GM19438 (cell line): ENCODE results near the gene NAV1.

ENCODE experiments used
- ATAC-seq: cut with Tn5 transposase; IDR thresholded peaks from one replicate; pipeline ENCODE4 v1.9.1; 2021; ENCODE audit warnings: low read depth; ENCODE audit not compliant: unreplicated experiment

NAV1 gene

GRCh38 chr1:201582705-201583442 is 43.9 kb downstream of the NAV1 start:
- ATAC-seq = no peak

DNA sequence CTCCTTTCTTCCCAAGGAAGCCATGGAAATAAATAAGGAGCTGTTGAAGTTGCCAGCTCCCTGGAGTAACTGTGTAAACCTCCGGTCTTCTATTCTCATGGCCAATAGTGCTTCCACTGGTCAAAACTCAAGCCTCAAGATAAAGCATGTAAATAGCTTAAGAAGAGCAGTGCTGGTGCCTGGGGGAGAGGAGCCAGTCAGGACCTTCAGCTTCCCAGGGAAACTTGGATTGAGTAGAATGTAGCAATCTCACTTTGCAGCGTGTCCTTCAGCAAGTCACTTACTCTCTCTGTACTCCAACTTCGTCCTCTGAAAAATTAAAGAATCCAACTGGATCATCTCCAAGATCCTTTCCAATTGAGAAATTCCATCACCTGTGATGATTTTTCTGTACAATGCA is 44.7 kb downstream of the NAV1 start:
- no peak for ATAC-seq

GRCh38 chr1:201584471-201585092 is 45.7 kb downstream of the NAV1 start:
- ATAC-seq = no peak

- no peak for ATAC-seq
These were observed 46.2 kb downstream of the NAV1 start for GRCh38 chr1:201585093-201585483.

DNA sequence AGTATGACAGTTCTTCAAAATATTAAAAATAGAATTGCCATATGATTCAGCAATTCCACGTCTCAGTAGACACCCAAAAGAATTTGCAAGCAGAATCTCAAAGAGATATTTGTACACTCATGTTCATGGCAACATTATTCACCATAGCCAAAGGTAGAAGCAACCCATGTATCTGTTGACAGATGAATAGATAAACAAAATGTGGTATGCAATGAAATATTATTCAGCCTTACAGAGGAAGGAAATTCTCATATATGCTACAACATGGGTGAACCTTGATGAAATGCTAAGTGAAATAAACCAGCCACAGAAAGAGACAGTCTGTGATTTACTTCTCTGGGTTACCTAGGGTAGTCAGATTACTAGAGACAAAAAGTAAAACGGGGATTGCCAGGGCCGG is 47.0 kb downstream of the NAV1 start:
- no peak for ATAC-seq

- no peak for ATAC-seq
These were observed 47.9 kb downstream of the NAV1 start for GRCh38 chr1:201586806-201587205.

DNA sequence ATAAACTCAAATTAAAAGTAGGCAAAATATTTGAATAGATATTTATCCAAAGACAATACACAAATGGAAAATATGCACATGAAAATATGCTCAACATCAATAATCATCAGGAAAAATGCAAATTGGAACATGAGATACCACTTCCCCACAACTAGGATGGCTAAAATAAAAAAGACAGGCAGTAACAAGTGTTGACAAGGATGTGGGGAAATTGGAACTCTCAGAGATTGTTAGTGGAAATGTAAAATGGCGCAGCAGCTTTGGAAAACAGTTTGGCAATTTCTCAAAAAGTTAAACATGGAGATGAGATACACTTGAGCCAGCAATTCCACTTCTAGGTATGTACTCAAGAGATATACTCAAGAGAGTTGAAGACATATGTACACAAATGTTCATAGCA is 48.8 kb downstream of the NAV1 start:
- ATAC-seq = no peak
